HG03103 (cell line): Measurements from ENCODE around the gene NFYC.

ENCODE experiments used
- ATAC-seq: cut with Tn5 transposase; IDR thresholded peaks from one replicate; pipeline ENCODE4 v1.9.1; 2021; ENCODE audit warnings: low read depth; ENCODE audit not compliant: unreplicated experiment

Gene NFYC

DNA sequence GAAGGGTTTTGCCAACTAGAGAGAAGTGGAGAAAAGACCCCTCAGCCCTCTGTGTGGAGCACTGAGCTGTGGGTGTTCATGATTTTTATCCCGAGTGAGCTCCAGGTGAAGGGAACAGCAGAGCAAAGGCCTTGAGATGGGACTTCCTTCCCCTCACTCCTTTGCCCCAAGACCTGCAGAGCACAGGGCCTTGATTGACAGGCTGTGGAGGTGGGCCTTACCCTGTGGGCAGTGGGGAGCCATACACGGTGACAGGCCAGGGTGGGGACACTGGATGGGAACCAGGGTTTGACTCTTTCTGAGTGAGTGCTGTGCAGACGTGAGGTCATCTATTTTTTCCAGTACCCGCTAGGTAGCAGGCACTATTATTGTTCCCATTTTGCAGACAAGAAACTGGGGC, 102.5 kb downstream of the NFYC start:
- no peak for ATAC-seq

DNA sequence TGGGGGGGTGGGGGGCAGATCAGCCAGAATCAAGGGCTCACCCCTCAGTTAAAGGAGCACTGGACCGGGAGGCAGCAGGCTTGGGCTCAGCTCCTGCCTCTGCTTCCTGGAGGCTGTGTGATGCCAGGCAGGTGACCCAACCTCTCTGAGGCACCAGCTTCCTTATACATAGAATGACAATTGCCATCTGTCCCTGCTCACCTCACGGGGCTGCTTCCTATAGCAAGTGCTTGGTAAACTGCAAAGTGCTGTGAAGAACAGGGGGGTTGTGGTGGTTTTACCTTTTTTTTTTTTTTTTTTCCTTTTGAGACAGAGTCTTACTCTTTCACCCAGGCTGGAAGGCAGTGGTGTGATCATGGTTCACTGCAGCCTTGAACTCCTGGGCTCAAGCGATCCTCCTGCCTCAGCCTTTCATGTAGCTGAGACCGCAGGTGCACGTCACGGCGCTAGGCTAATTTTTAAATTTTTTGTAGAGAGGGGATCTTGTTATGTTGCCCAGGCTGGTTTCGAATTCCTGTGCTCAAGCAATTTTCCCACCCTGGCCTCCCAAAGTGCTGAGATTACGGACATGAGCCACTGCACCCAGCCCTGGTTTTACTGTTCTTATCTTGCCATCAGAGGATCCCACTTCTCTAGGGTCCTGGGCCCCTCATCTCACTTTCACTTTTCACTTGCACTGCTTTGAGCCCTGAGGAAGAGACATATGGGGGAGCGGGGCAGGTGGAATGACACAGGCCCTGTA, 103.6 kb downstream of the NFYC start:
- no peak for ATAC-seq

DNA sequence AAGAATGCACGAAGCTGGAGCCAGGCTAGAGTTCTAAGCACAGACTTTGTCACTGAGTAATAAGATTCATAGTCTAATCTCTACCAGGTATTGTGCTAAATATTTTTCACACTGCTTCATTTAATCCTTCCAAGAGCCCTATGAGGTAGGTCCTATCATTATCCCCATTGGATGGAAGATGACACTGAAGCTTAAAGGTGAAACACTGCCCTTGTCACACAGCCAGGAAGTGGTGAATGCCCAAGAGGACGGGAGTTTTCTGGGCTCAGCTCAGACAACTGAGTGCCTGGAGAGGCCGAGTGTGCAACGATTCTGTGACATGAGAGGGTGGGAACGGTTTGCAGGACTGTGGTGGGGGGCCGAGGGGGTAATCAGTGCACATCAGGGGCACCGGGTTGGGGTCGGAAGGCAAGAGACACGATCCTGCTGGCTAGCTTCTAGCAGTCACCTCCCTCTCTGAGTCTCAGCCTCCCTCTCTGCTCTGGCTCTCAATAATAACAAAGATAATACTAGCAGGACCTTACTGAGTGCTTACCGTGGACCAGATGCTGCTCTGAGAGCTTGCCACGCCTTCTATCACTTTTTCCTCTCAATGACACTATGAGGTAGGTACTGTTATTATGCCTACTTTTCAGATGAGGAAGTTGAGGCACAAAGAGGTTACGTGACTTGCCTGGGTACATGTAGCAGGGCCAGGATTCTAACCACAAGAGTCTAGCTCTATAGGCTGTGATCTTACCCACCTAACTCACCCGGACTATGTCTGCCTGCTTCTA, 104.5 kb downstream of the NFYC start:
- no peak for ATAC-seq

DNA sequence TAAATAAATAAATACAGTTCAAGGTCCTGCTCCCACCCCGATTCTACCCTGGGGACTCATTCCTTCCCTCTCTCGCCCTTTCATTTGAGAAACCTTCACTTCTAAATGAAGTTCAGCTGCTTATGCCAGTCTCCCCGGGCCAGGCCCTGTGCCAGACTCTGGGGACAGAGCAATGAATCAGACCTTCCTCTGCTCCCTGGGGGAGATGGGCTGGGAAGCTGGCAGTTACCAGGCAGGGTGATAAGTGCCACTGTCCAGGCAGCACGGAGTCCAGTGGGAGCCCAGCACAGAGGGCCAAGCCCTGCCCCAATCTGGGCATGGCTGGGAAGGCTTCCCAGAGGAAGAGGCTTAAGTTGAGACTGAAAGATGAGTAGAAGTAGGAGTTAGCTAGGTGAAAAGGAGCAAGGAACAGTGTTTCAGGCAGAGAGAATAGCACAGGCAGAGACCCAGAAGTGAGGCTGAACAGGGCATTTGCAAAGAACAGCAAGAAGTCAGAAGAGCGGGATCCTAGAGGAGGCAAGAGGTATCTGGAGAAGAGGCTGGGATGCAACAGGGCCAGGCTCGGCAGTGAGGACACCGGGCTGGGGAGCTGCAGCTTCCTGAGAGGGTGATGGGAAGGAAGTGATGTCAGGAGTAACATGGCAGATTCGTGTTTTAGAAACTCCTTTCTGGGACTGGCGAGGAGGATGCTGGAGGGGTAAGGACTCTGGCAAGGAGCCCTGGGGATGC, 105.6 kb downstream of the NFYC start:
- ATAC-seq, result no peak

DNA sequence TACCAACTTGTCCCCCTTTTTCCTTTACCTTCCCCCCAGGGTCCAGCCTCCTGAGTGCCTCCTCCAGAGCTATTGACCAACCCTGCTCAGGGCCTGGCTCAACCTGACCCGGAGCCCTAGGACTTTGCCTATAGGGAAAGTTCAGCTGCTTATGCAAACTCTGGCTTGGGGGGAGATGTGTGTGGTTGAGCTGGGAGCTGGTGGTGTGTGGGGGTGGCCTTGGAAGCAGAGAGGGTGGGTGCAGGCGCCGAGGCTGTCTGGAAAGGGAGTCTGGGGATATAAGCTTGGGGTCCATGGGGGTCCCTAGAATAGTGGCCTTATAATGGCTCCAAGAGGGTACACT, 106.1 kb downstream of the NFYC start:
- ATAC-seq, result no peak

DNA sequence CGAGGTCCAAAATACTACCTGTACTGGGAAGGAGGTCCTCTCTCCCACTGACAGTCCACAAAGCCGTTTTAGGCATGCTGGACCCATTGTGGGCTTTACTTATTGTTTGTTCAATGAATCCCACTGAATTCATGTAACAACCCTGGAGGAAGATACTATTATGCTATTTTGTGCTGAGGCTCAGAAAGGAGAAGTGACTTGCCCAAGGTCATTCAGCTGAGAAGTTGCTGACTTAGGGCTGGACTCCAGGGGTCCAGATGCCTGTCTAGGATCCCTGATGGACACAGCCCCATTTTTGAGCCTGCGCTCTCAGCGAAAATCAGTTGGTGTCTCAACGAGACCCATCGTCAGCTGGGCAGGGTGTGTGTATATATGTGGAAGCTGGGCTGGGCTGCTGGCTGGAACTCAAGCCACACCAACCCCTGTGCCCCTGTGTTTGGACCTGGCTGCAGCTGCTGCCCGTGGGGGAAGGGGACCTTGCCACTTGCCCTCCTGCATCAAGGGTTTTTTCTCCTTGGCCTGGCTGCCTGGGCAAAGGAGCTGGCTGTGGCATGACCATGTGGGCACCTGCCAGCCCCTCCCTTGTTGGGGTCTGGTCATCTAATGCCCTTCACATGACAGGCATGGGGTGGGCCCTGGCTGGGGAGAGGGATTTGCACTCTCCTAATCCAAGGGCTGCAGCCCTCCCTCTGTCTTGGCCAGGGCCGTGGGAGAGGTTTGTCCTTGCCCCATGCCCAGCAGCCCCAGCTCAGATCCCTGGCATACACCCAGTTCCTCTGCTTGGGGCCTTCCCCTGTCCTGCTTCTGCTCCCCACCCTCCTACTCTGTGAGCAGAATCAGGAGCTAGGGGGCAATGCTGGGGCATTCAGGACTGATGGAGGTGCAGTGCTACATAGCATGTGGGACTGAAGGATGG, 107.1 kb downstream of the NFYC start:
- ATAC-seq, result no peak

DNA sequence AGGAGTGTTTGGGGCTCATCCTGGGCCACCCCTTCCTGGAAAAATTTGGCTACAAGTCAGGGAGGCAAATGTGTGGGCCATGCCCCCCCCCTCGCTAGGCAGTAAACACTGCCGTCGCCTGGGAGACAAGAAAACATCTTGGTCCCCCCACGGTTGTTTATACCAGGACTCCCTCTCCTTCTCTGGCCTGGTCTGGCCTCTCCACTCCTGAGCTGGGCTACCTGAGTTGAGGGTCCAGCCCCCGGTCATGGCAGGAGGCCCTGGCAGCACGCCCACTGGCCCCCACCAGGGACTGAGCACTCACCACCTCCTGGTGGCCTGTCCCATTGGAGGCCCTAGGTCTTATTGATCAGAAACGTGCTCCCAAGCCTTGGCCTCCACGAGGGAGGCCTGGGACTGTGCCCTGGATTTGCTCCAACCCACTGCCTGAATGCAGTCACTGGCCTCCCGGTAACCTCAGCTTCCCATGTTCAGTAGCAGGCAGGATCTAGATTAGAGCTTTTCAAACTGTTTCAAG, 107.9 kb downstream of the NFYC start:
- ATAC-seq, result no peak

DNA sequence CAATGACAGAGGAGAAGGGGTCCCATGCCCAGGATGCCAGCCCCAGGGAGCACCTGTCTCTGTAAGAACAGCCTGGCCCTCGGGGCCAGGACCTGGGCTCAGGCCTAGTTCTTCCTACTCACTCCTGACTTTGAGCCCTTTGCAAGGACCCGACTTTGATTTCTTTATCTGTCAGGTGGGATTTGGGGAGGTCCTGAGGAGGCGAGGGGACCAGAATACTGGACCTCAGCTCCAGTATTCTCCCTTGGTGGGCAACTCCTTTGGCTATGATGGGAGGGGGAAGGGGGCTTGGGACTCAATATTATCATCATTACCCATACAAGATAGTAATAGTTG, 110.2 kb downstream of the NFYC start:
- no peak for ATAC-seq

DNA sequence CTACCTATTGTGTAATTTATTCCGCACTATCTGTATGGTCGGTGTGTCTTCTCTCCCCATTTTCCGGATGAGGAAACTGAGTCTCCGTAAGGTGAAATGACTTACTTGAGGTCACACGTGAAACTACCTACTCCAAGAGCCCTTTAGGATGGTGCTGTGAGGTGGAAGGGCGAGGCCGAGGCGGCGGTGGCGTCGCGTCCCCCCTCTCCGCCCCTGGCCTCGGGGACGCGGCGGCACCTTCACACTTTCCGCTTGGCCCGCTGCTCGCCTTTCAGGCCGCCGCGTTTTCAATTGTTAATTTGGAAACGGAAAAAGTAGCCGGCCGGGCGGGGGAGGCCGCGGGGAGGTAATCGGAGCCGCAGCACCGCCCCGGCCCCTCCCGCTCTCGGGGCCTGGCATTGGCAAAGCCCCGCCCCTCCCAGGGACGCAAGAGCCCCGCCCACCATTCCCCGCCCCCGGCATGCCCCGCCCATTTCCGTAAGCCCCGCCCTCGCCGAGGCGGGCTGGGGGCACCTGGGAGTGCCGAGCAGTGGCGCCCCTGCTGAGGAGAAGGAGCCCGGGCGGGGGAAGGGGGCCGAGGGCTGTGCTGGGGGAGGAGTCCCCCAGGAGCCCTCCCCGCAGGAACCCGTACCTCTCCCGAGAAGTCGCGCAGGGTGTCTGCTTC, 110.7 kb downstream of the NFYC start:
- ATAC-seq, result no peak

DNA sequence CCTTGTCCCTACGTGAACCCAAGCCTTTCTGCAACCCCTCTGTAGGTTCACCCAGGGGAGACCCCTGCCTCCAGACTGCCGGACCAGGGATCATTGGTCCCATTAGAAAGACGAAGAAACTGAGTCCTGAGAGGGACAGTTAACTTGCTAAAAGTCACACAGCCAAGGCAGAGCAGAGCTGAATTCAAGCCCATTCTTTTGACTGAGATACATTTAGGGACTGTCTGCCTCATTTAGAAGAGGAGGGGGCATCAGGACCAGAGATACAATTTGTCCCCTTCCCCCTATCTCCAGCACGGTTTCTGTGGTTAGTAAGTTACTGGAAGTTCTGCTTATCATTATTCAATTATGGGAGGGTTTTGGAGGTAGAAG, 111.2 kb downstream of the NFYC start:
- no peak for ATAC-seq

DNA sequence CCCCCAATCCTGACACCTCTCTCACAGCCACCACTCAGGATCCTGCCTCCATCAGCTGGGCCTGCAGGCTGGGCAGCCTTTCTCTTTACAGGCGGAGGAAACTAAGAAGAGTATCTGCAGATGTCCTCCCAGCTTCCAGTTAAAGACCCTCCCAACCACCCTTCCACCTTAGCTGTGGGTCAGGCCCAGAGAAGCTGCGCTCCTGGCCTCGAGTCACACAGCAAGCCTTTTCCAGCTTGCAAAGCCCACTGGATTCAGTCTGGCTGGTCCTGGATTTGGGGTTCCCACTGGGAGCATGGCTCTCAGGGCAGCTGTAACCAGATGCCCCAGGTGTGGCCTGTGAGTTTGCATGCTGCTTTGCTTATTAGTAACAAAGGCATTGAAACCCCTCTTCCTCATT, 111.9 kb downstream of the NFYC start:
- no peak for ATAC-seq

DNA sequence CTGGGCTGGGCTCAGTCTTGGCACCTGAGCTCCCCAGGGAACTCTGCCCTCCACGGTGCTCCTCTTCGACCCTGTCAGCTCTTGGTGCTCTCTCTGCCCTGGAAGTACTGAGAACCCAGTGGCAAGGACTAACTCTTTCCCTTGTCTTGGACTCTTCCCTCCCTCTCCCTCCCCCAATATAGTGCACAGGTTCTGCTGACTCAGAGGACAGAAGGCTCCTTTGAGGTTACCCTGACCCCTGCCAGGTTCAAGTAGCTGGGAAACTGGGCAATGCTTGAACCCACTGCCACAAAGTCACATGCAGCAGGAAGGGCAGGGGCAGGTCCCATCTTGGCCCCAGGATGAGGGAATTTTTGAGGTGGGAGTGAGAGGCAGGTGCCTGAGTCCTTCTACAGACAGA, 112.4 kb downstream of the NFYC start:
- no peak for ATAC-seq

DNA sequence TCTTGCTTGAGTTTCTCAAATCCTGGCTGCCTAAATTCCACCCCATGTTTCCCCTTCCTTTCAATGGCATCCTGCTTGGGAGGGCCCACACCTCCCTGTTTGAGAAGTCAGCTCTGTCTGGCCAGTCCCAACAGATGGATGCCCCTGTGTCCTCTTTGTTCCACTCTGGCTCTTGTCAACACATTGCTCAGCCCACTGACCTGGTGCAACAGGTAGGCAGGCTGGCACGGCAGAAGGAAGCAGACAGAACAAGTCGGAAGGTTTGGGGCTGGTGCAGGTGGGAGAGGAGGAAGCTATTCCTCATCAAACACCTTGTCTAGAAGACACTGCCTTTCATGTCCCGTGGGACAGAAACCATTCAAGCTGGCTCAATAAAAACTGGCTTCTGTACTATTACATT, 114.7 kb downstream of the NFYC start:
- no peak for ATAC-seq

DNA sequence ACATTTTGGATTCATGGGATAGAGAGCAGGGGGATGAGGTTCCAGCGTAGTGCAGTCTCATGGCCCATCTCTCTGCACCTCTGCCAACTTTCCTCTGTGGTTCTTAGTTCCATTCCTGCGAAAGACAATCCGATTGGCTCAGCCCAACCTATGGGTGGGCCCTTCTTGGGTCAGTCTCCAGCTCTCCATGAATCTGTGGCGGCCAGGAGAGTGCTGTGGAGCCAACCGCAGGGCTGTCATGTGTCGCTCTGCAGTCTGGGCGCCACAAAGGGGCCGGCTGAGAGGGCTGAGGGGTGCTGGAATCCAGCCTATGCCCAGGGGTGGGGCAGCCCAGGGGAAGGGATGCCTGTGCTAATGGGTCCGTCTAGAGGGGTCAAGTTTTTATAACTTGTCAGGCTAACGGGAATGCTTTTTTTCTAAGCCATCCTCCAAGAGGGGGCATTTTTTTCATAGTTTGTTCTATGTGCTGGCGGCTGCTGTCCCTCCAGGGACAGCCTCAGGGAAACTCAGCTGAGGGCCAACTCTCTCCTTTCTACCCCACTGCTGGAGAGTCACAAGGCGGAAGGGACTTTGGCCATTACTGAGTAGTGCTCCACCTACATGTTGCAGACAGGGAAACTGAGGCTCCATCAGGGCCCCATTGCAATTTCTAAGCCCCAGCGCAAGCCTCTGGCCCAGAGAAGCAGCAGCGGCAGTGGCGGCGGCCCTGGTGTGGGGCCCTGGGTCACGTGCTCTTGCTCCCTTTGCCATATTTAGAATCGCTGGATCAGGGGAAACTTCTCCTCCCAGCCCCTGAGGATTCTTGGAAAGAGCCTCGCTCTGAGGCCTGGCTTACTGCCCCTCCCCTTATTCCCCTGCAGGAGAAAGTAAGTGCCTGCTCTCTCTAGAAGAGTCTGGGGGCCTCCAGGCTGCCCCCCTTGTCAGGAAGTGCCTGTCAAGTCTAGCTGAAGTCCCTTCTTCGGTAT, 115.5 kb downstream of the NFYC start:
- no peak for ATAC-seq

DNA sequence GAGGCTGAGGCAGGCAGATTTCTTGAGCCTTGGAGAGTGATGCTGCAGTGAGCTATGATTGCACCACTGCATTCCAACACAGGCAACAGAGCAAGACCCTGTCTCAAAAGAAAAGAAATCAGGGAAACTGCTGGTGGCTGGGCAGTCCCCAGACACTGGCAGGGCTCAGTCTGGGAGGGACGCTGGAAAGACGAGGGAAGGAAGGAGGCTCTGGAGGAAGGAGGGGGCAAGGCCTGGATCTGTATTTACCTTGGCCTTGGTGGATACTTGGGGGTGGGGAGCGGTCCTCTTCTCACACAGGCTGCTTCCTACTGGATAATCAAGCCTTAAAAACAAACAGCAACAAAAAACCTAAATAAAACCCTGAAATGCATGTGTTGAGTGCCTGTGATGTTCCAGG, 116.5 kb downstream of the NFYC start:
- no peak for ATAC-seq

DNA sequence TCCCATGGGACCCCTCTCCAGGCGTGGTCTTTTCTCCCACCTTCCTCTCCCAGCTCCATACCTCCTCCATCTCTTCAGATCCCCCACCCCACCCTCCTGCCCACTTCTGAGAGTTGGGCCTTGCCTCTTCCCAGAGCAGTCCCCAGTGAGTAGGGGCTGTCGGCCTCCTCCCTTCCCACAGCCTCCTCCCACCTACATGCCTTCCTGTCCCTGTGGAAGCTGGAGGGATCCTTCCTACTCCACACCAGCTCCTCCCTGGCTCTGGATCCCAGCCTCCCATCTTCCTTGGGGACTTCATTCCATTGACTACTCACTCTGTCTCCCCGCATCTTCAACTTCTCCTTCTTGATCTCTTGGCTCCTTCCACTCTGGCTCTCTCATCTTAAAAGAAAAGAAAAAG, 116.9 kb downstream of the NFYC start:
- no peak for ATAC-seq

DNA sequence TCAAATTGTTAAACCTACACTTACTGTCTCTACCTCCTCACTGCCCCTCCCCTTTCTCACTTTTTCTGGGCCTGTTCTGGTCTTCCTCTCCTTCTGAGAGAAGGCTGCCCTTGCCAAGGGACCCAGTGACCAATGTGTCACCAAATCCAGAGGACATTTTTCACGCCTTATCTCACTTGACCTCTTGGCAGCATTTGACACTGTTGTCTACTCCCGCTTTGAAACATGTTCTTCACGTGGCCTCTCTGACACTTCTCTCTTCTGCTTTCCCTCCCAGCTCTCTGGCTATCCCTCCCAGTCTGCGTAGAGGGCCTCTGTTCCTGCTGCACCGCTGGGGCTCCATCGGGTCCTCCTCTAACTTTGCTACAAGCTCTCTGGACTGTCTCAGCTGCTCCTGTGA, 117.4 kb downstream of the NFYC start:
- no peak for ATAC-seq

DNA sequence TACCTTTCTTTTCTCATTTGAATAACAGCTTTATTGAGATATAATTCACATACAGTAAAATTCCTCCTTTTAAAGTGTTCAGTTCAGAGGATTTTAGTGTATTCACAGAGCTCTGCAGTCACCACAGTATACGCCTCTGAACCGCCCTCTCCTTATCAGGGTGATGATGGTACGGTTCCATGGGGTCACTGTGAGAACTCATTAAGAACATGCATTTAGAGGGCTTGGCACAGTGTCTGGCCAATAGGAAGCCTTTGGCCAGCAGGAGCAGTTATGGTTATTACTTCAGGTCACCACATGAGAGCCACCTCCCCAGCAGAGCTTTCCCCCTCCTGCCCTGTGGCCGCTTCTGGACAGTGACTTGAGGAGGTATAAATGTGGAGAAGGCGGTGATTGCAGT, 119.4 kb downstream of the NFYC start:
- ATAC-seq, result no peak

DNA sequence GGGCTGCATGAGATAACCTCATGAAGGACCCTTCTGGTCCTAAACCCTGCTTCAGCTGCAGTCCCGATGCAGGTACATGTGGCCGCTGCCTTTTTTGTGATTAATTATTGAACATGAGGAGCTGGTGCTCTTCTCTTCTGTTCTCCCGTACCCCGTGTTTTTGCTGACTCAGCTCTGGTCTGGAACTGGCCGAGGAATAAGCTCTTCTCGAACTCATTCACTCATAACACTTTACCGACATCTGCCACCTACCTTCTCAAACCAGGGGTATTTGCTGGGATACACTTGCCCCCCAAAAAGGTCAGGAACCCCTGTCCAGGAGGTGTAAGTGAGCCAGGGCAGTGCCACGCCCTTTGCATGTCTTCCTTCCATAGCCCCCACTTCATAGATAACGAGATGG, 123.9 kb downstream of the NFYC start:
- ATAC-seq, result no peak
